Ureter (tissue), 1 donor: ENCODE measurements around the gene ADARB2. TPM values are rescaled to one million over a fixed set of nuclear protein-coding genes. Genes with fewer than 3 reads are reported as not detected.
"Not testable (repeated sequence)": the region's sequence is repeated elsewhere in the genome, so short reads cannot be mapped to it uniquely, and the experiment has no call there.

ENCODE experiments used
- DNase-seq: peaks from one replicate; pipeline ENCODE4 v3.0.0-alpha.2; 2020; ENCODE audit warnings: low spot score
- total RNA-seq: library from RNA; stranded (reverse); gene quantifications from one replicate; pipeline ENCODE4 v1.2.4, GENCODE V29; 2023
- donor health status: DM: yes; HTN: yes; CAD: no.

The ADARB2 gene
- total RNA-seq, 1 donor from 2014 or later, result not detected

DNA sequence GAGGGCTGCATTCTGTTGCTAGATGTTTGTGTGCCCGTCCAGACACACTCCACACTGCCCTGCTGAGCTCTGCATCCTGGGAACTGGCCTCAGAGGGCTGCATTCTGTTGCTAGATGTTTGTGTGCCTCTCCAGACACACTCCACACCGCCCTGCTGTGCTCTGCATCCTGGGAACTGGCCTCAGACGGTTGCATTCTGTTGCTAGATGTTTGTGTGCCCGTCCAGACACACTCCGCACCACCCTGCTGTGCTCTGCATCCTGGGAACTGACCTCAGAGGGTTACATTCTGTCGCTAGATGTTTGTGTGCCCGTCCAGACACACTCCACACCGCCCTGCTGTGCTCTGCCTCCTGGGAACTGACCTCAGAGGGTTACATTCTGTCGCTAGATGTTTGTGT is 120.6 kb downstream of the ADARB2 start:
- DNase-seq, result not testable (repeated sequence)

DNA sequence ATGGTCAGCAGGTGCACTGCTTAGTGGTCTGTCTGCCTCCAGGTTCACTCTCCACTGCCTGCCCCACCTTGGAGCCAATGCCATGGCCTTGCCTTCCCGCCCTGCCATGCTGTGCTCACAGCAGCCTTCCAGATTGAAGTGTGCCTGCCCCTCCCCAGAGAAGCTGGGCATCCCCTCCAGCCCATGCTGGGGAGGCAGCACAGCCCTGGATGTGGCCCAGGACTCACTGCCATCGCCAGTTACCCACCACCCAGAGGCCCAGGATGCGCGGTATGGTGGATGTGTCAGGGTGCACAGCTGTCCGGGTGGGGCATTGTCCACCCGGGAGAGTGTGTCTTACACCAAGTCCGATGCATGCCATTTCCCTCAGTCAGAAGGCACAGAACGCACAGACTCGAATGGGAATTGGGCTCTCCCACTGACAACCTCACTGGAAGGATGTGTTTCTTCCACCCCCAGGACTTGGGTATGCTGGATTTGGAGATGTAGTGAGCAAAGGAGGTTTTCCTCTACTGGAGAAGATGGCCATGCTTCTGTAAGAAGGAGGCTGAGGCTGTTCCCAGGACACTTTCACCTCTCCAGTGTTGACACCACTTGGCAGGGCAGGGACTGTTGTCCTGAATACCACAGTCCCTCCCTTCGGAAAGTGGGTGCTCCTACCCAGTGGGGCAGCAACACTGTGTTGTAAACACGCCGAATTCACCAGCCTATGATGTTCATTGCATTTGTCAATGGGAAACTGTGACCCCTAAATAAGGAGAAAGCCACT is 122.0 kb downstream of the ADARB2 start:
- no peak for DNase-seq

DNA sequence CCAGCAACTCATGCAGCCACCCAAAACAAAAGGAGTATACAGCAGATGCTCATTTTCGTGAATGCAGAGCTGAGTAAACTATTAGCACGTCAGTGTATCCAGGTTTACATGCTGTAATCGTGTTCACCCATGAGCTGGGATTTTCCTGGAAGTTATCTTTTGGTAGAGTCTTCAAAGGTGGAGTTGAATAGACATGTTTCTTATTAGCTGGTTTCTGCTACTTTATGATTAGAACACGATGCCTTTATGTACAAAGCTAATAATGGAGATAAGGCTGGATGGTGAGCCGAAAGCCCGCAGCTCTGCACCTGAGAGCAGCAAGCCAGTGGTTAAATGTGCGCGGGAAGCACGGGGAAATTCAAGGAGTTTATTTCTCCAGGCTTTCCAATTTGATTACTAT is 123.8 kb downstream of the ADARB2 start:
- DNase-seq, result no peak

DNA sequence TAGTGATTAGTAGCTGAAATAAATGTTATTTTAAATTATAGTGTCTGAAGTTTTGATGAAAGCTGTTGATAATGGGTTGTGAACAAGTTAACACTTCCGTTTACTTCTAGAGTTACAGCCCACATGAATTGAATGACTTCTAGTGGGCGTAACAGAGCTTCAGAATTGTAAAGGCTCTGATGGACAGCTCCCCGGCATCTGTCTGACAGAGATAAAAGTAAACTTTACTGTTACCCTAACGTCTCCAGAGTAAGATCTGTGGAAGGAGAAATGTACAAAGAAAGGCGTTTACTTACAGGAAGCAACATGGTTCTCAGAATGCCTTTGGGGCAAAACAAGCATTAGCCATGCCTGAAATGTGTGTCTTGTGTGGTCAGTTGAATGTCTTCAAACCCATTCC is 124.4 kb downstream of the ADARB2 start:
- DNase-seq, result no peak

DNA sequence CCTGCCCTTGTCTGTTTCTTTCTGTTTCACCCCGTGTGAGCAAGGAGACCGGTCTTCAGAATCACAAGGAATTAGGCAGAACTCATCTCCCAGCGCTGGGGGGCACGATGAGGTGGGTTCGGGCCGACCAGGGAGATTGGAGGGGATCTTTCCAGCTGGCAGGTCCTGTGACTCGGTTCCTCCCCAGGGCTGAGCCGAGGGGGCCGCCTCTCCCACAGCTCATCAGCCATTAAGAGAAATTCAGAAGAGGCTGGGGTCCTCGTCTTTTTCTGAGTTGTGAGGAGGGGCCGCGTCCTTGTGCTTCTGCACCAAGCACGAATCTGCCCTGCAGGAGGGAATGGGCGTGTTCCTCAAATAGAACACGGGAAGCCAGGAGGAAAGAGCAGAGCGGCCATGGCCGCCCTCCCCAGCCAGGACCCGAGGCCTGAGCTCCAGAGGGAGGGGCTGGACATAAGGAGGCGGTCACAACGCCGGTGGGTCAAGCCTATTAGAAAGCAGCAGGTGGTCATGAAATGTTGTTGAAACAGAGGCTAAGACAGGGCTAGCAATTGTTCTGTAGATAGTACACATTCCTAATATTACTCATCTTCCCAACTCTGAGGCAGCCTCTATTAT is 125.3 kb downstream of the ADARB2 start:
- DNase-seq, result no peak

DNA sequence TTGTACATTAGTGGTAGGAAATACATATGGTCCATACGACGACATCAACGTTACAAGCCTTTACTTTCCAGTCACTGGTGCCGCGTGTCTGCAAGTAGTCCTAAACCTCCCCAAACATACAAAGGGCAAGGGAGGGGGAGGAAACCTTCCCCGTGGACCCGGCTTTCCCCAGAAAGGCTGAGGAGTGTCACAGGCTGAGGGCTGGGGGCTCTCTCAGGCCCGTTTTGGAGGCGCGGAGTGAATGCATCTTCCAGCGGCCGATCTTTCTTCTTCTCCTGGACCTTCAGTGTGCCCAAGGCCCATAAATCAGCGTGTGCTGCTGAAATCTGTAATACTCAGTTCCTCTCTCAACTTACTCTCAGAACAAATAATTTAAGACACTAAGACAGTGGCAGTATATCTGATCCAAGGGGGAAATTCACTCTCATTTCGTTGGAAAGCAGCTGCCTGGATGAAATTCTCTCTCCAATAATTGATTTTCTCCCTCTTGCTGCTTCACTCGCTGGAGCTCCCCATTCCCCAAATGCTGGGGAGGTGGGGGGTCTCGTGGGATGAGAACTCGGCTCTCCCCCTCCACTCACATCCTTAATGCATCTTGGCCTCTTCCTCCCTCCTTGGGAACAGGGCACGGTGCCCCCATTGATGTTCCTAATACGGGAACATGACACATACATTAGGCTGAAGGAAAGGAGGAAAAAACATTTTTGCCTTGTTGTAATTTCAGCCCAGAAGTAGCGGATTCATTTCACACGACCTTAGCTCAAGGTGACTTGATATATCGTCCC is 126.1 kb downstream of the ADARB2 start:
- no peak for DNase-seq

DNA sequence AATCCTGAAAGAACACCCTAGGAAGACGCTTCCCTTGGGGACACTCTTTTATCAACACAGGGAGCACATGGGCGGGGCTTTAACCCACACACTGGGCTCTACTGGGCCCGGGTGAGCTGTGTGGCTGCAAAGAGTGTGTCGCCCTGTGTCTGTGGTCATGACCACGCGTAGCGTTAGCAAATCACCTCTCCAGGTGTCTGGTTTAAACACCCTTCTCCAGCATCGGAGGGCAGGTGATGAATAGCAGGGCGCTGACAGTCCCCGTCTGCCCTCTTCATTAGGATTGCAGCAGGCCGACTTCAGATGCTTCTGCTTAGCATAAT is 127.7 kb downstream of the ADARB2 start:
- no peak for DNase-seq

DNA sequence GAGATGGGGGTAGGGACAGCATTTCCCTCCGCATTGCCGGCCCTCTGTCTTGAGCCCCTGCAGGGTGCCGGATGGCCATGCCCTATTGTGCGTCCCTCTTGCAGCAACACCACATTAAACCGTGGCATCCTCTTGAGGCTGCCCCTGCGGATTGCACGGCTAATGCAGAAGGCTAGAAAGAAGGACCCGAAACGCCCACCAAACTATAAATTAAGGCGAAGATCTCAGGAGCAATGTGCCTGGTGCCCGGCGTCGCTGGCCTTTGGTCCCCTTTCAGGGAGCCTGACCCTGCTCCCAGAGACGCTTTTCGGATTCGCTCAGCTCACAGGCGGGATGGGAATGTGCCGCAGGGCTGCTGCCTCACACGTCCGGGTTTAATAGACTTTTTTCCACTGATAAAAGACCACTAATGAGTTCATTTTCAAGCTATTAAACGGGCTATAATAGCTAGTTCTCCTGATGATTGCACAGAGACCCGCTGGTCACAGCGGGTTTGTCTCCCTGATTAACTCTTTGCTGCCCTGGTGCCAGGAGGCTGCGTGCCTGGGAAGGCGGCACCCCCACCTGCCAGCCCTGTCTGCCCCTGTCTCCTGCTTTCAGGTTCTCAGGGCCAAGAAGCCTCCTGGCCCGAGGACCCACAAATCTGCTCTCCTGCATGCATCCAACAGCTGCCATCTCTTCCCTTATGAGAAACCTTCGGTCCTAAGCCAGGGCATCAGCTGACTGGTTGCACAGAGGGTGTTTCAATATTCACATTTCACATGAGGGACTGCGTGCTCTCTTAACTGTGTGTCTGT is 128.3 kb downstream of the ADARB2 start:
- DNase-seq, result no peak

DNA sequence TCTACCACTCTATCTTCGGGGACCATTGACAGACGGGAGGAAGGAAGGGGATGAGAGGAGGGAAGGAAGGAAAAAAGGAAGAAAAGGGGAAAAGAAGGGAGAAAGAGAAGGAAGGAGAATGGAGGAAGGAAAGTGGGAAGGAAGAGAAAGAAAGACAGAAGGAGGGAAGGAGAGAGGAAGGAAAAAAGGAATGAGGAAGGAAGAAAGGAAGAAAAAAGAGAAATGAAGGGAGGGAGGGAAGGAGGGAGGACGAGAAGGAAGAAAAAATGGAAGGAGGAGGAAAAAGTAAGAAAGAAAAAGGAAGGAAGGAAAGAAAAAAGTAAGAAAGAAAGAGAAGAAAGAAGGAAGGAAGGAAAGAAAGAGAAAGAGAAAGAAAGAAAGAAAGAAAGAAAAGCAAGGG is 128.9 kb downstream of the ADARB2 start:
- DNase-seq, result no peak

DNA sequence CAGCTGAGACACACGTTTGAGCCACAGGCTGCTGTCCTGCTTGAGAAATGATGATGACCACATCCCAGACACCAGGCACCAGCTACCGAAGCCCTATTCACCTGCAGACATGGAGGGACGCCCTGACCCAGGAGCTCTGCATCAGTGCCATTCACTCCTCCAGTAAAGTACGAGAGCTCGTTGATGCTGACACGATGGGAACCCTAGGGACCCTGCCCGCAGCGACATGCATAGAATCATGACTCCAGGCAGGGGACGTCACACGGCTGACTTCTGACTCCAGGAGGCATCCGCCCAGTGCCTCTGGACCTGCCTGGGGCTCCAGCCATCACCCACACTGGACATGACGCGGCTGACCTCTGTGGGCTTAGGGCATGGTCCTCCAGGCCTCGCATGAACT is 129.9 kb downstream of the ADARB2 start:
- no peak for DNase-seq

DNA sequence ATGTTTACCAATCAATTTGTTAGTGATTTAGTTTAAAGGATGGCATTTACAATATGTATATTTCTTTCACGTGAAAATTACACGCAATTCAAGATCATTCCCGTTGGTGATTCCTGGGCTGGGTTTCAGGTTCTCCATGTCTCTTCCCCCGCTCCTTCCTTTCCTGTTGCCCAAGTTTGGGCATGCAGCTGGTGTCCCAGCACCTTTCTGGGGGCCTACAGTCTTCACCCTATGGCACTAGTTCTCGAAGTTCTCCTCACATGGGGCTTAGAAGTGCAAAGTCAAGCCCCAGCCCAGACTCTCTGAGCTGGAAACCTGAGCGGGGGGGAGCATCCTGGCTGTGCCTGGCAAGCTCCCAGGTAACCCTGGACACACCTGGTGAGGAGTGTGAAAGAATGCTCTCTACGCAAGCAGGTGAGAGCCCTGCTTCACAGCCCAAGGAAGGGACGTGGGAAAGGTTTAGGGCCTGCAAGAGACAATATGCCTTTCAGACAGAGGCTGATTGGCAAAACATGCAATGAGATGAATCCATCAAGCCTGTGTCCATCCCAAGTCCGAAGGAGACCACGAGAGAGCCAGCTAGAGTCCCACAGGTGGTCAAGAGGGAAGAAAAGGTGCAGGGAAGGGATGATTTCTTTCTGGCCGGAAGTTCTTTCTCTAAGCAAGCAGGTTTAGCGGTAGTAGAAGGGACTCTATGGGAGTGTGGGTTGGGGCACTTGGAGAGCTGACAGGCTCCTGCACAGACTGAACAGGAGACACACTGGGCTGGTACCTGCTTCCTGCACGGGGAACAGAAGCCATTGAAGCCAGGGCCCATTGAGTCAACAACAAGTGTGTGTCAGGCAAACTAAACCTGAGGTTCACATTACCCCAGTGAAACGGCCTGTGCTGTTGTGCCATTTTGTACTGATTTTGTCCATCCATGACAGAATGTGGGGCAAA is 131.1 kb downstream of the ADARB2 start:
- no peak for DNase-seq

DNA sequence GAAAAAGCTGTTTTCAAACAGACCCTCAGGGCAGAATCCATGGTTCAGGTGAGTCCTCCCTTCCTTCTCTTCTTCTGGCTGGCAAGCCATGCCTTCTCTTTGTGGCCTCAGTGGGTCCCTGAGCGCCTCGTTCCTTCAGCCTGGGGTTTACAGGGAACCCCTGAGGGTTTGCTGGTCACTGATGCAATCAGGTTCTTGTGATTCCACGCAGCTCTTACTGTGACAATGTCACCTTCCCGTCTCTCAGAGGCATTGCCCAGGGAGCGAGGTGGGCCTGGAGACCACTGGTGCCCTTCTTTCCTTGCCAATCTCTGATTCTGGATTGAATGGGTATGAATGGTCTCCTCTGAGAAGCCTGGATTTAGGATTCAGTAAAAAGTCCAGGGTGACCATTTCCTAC is 132.2 kb downstream of the ADARB2 start:
- DNase-seq, result no peak

DNA sequence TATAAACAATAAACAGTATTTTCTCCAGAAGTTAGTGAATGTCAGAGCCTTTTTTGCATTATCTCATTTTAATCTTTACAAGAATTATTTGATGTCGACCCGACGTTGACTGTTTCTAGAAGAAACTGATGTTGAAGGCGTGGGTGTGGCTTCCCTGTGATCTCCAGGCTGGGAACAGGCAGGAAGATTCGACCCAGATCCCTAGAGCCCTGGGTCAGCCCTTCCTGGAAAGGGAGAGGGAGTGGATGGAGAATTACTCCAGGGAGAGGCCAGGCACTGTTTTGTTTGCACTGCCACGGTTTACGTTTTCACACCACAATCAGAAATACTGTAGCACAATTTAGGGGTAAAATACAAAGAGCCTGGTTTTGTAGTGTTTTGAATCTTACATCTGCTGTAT is 133.1 kb downstream of the ADARB2 start:
- no peak for DNase-seq

DNA sequence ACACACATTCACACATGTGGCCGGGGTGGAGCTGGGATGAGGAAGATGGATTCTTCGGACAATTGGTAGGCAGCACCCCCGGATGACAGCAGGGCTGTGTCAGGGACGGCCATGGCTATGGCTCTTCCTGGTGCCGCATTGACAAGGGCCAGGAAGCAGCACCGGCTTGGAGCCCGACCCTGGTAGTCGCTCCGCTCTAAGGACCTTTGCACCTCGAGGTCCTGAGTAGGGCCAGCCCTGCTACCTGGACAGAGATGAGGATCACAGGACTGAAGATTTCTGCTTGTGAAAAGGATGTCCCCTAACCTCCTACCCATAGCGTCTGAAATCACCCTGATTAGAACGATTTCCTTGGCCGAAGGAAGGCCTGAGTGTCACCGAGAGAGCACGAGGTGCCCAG is 134.1 kb downstream of the ADARB2 start:
- no peak for DNase-seq

DNA sequence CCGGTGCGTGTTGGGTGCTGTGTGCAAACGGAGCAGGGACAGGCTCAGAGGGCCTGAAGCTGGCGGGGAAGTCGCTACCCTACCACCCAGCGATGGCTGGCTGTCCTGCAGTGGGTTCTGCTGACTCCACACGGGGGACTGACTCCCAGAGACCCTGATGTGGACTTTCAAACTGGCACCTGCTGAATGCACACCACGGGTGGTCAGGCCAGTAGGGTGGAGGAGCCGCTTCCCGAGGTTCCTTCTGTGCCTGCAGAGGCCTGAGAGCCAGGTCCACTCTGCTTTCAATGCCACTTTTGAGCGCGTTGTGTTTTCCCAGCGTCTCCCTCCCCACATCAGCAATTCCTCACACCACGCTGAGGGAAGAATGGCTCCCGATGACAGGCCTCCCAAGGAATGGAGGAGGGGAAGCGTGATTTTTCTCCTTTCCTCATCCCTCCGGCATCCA is 135.3 kb downstream of the ADARB2 start:
- DNase-seq, result no peak

DNA sequence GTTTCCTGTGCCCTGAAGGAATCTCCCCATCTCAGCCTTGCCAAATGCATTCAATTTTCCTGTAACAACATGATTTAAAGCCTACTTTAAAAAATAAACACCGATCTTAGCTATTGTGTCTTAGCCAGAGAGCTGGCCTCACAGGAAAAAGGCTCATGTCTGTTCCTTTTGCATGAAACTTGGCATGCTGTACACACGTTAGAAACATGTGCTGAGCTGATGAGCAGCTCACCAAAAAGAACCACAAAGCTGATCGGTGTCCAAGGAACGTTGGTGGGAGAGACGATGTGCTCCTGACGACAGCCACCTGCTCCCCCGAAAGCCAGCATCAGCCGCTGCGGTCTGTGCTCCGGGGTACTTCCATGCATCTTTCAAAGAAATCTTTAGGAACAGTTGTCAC is 135.9 kb downstream of the ADARB2 start:
- DNase-seq, result no peak

DNA sequence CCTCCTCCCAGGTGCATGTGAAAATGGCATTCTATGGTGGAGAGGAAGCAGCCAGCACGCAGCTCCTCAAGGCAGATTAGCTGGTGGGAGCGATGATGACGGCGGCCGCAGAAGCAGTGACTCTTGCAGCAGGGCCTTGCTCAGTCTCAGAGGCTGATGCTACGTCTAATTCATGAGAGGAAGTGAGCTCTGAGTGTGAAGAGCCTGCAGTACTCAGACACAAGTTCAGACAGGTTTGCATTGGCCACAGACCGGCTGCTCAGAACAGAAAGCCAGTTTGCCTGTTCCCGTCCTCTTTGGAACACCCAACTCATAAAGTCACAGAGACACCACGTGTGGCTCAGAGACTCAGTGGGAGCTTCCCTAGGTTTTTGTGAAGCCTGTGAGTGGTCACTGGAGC is 136.5 kb downstream of the ADARB2 start:
- peak; percentile 77 for DNase-seq

DNA sequence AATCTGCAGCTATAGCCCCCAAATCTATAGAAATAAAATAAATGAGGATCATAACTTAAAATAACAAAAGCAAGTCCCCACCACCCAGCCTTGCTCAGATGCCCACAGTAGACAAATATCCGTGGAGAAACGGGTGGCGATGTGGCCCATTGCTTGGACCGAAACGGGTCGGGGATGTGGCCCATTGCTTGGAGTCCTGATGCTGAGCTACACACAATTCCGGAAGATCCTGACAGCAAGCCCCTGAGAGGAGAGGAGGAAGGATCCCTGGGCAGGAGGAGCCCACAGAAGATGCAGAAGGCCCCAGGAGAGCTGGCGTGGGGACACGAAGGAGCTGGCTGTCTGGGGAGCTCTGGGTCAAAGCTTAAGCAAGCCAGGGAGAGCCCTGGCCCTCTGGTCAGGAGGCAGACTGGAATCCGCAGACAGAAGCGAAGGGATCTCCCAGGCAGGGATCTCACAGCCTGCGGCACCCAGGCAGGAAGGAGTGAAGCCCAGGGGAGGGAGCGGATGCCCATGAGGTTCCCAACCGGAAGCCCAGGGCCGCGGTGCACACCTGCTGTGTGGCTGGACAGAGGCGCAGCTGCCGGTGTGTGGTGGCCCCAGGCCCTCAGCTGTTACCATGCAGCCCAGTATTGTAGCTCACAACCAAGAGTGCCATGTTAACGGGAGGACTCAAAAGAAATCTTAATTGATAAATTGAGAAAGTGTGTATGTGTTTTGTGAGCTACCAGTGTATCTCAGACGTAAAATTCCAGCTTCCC is 138.8 kb downstream of the ADARB2 start:
- no peak for DNase-seq

DNA sequence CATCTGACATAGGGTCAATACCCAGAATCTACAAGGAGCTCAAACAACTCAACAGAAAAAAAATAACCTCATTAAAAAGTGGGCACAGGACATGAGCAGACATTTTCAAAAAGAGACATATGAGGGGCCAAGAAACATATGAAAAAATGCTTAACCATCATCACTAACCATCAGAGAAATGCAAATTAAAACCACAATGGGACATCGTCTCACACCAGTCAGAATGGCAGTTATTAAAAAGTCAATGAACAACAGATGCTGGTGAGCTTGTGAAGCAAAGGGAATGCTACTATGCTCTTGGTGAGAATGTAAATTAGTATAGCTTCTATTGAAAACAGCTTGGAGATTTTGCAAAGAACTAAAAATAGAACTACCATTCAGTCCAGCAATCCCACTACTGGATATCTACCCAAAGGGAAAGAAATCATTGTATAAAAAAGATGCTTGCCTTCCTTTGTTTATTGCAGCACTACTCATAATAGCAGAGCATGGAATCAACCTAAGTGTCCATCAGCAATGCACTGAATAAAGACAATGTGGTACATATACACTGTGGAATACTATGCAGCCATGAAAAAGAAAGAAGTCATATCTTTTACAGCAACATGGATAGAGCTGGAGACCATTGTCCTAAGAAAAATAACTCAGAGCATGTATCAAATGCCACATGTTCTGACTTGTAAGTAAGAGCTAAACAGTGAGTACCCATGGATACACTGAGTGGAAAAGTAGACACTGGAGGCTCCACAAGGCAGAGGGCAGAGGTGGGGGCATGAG is 139.8 kb downstream of the ADARB2 start:
- DNase-seq, result no peak
